GM15510 (cell line): ENCODE measurements around the gene HMBS.

ENCODE experiments used
- POLR2A ChIP-seq: IDR thresholded peaks from 3 replicates; pipeline ENCODE4 v1.6.1; 2011; ENCODE audit warnings: borderline replicate concordance; ENCODE audit not compliant: insufficient read length; ENCODE audit errors: extremely low read depth

The HMBS gene

GRCh38 chr11:119109843-119110242 is 25.2 kb downstream of the HMBS start:
- TF ChIP-seq POLR2A: no peak

GRCh38 chr11:119110439-119110838 is 25.8 kb downstream of the HMBS start:
- TF ChIP-seq POLR2A: no peak

GRCh38 chr11:119111361-119111925 is 26.8 kb downstream of the HMBS start:
- no peak for TF ChIP-seq POLR2A

GRCh38 chr11:119112314-119113020 is 27.8 kb downstream of the HMBS start:
- TF ChIP-seq POLR2A: no peak

GRCh38 chr11:119113716-119114115 is 29.0 kb downstream of the HMBS start:
- TF ChIP-seq POLR2A: no peak

GRCh38 chr11:119114351-119114750 is 29.7 kb downstream of the HMBS start:
- TF ChIP-seq POLR2A: no peak

- no peak for TF ChIP-seq POLR2A
Observed at GRCh38 chr11:119115484-119116234, 31.0 kb downstream of the HMBS start.

GRCh38 chr11:119116235-119116594 is 31.5 kb downstream of the HMBS start:
- TF ChIP-seq POLR2A: no peak

- TF ChIP-seq POLR2A: no peak
Observed at GRCh38 chr11:119116601-119117000, 31.9 kb downstream of the HMBS start.

- TF ChIP-seq POLR2A: no peak
Observed at GRCh38 chr11:119117004-119117706, 32.5 kb downstream of the HMBS start.

- no peak for TF ChIP-seq POLR2A
Observed at GRCh38 chr11:119118227-119118626, 33.5 kb downstream of the HMBS start.

GRCh38 chr11:119118946-119119345 is 34.3 kb downstream of the HMBS start:
- TF ChIP-seq POLR2A: no peak

- TF ChIP-seq POLR2A: no peak
Observed at GRCh38 chr11:119120639-119121007, 35.9 kb downstream of the HMBS start.

- TF ChIP-seq POLR2A: peak; percentile 70
Observed at GRCh38 chr11:119121008-119121810, 36.5 kb downstream of the HMBS start, which contains the start of gene HINFP. Gene HINFP (plus strand): TSS chr11:119121580. CDS start chr11:119126945, 5,365 bp downstream.

- no peak for TF ChIP-seq POLR2A
Observed at GRCh38 chr11:119121811-119122124, 37.1 kb downstream of the HMBS start.

GRCh38 chr11:119125821-119126220 is 41.1 kb downstream of the HMBS start:
- TF ChIP-seq POLR2A: no peak
